Parathyroid adenoma (tissue), 2 donors: Measurements from ENCODE around the gene MYOF.

ENCODE experiments used
- H2AFZ ChIP-seq: fragments of 300-600 bp; sonication (generic); one replicate; pipeline ENCODE4 v1.7.0; 2017; ENCODE audit warnings: antibody characterized with exemption, mild to moderate bottlenecking
- H3K27ac ChIP-seq: fragments of 300-600 bp; sonication (generic); one replicate; pipeline ENCODE4 v1.7.0; 2017
- H3K27me3 ChIP-seq: fragments of 300-600 bp; sonication (generic); one replicate; pipeline ENCODE4 v1.7.0; 2017; ENCODE audit warnings: low read length; ENCODE audit not compliant: control insufficient read depth, insufficient read depth
- H3K36me3 ChIP-seq: fragments of 300-600 bp; sonication (generic); one replicate; pipeline ENCODE4 v1.7.0; 2017; ENCODE audit warnings: low read length; ENCODE audit not compliant: control insufficient read depth, insufficient read depth
- H3K4me1 ChIP-seq: fragments of 300-600 bp; sonication (generic); one replicate; pipeline ENCODE4 v1.7.0; 2017; ENCODE audit warnings: control low read depth
- H3K4me2 ChIP-seq: fragments of 300-600 bp; sonication (generic); one replicate; pipeline ENCODE4 v1.7.0; 2017; ENCODE audit warnings: low read length
- H3K4me3 ChIP-seq: fragments of 300-600 bp; sonication (generic); one replicate; pipeline ENCODE4 v1.7.0; 2017; ENCODE audit warnings: low read depth, low read length
- H3K79me2 ChIP-seq: fragments of 300-600 bp; sonication (generic); one replicate; pipeline ENCODE4 v1.7.0; 2017; ENCODE audit warnings: control low read depth
- H3K9ac ChIP-seq: fragments of 300-600 bp; sonication (generic); one replicate; pipeline ENCODE4 v1.7.0; 2017; ENCODE audit warnings: mild to moderate bottlenecking
- H3K9me3 ChIP-seq: fragments of 300-600 bp; sonication (generic); one replicate; pipeline ENCODE4 v1.7.0; 2017; ENCODE audit warnings: low read length; ENCODE audit not compliant: control insufficient read depth
- CTCF ChIP-seq: fragments of 300-600 bp; sonication (generic); IDR thresholded peaks from one replicate; pipeline ENCODE4 v1.7.0; 2017; ENCODE audit warnings: antibody characterized with exemption, mild to moderate bottlenecking
- donor health status: primary hyperparathyroidism.

Gene MYOF

DNA sequence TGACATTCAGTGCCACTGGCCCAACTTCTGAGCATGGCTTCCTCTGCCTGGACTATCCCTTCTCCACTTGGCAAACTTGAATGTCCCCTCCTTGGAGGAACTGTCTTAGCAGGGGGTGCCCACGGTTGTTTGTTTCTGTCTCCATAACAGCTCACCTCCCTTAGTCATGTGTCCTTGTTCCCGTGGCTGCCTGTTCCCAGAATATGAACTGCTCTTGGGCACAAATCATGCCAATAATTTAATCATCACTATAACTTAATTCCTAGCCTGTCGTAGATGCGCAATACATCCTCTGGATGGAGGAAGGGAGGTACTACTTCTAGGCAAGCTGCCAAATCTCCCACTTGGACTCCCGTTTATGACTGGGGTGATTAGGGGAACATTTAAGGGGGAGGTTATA lies 173.1 kb downstream of the MYOF start:
- Histone ChIP-seq H2AFZ (no peak overlapping the region), H3K36me3 (no peaks in the 10 kb centered on the region)
- TF ChIP-seq CTCF: no peak

GRCh38 chr10:93305122-93305521 lies 177.0 kb downstream of the MYOF start:
- Histone ChIP-seq H3K36me3 (no peaks in the 10 kb centered on the region), H2AFZ (no peak overlapping the region), H3K27me3 (no peaks in the 10 kb centered on the region), H3K27ac (no peak overlapping the region), H3K9ac (no peak overlapping the region), H3K4me2 (no peak overlapping the region), H3K4me1 (no peaks in the 10 kb centered on the region), H3K4me3 (no peak overlapping the region), H3K9me3 (no peaks in the 10 kb centered on the region), H3K79me2 (no peaks in the 10 kb centered on the region)
- TF ChIP-seq CTCF: no peak

More for the DNA sequence above, 173.1 kb downstream of the MYOF start:
- Histone ChIP-seq H3K9me3 (no peaks in the 10 kb centered on the region), H3K4me2 (no peak overlapping the region), H3K4me1 (no peaks in the 10 kb centered on the region), H3K27me3 (no peaks in the 10 kb centered on the region), H3K27ac (no peak overlapping the region), H3K79me2 (no peaks in the 10 kb centered on the region), H3K4me3 (no peak overlapping the region), H3K9ac (no peak overlapping the region)

GRCh38 chr10:93300981-93301380 lies 181.2 kb downstream of the MYOF start:
- no peak overlapping the region for H3K27ac ChIP-seq
- no peaks in the 10 kb centered on the region for H3K79me2 ChIP-seq
- no peak for TF ChIP-seq CTCF
- H3K4me1 ChIP-seq: no peaks in the 10 kb centered on the region
- H2AFZ ChIP-seq: no peak overlapping the region
- no peak overlapping the region for H3K4me3 ChIP-seq
- no peak overlapping the region for H3K9ac ChIP-seq
- no peaks in the 10 kb centered on the region for H3K27me3 ChIP-seq
- H3K4me2 ChIP-seq: no peak overlapping the region
- H3K36me3 ChIP-seq: no peaks in the 10 kb centered on the region
- no peaks in the 10 kb centered on the region for H3K9me3 ChIP-seq

- no peak overlapping the region for H3K4me2 ChIP-seq
- no peak for TF ChIP-seq CTCF
- no peak overlapping the region for H3K27ac ChIP-seq
- H3K27me3 ChIP-seq: no peaks in the 10 kb centered on the region
- H3K9ac ChIP-seq: no peak overlapping the region
- no peaks in the 10 kb centered on the region for H3K4me1 ChIP-seq
- H3K36me3 ChIP-seq: no peaks in the 10 kb centered on the region
- no peaks in the 10 kb centered on the region for H3K79me2 ChIP-seq
- H3K9me3 ChIP-seq: no peaks in the 10 kb centered on the region
- H3K4me3 ChIP-seq: no peak overlapping the region
- H2AFZ ChIP-seq: no peak overlapping the region
Observed at GRCh38 chr10:93300288-93300917, 181.7 kb downstream of the MYOF start.

GRCh38 chr10:93299606-93300287 lies 182.4 kb downstream of the MYOF start:
- Histone ChIP-seq H3K4me2 (no peak overlapping the region), H3K36me3 (no peaks in the 10 kb centered on the region), H2AFZ (no peak overlapping the region), H3K9me3 (no peaks in the 10 kb centered on the region), H3K4me1 (no peaks in the 10 kb centered on the region), H3K27me3 (no peaks in the 10 kb centered on the region), H3K9ac (no peak overlapping the region), H3K27ac (no peak overlapping the region), H3K79me2 (no peaks in the 10 kb centered on the region), H3K4me3 (no peak overlapping the region)
- TF ChIP-seq CTCF: no peak
